GM12873 (cell line): ENCODE data around the gene TEX50.

ENCODE experiments used
- TF ChIP-seq, protein P1 (sequence below): IDR thresholded peaks from 2 replicates; pipeline ENCODE4 v1.5.1; 2012; ENCODE audit warnings: low read depth, mild to moderate bottlenecking, moderate library complexity, low read length, control low read depth; ENCODE audit not compliant: insufficient read depth; ENCODE audit errors: missing control alignments

TEX50 gene

DNA sequence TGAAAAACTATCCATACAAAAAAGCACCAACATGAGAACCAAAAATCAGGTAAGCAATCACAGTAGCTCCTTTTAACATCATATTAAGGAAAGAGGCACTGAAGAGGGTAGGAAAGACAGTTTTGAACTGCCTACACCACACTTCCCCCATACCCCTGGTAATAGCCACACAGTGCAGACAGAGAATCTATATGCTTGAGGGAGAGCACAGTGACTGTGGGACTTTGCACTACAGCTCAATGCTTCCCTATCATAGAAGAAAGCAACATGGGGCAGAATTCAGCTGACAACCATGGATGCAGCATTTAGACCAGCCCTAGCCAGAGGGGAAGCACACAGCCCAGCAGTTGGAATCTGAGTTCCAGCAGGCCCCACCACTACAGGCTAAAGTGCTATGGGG, 7.9 kb upstream of the TEX50 start:
- TF ChIP-seq, protein P1, sequence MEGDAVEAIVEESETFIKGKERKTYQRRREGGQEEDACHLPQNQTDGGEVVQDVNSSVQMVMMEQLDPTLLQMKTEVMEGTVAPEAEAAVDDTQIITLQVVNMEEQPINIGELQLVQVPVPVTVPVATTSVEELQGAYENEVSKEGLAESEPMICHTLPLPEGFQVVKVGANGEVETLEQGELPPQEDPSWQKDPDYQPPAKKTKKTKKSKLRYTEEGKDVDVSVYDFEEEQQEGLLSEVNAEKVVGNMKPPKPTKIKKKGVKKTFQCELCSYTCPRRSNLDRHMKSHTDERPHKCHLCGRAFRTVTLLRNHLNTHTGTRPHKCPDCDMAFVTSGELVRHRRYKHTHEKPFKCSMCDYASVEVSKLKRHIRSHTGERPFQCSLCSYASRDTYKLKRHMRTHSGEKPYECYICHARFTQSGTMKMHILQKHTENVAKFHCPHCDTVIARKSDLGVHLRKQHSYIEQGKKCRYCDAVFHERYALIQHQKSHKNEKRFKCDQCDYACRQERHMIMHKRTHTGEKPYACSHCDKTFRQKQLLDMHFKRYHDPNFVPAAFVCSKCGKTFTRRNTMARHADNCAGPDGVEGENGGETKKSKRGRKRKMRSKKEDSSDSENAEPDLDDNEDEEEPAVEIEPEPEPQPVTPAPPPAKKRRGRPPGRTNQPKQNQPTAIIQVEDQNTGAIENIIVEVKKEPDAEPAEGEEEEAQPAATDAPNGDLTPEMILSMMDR: no peak

DNA sequence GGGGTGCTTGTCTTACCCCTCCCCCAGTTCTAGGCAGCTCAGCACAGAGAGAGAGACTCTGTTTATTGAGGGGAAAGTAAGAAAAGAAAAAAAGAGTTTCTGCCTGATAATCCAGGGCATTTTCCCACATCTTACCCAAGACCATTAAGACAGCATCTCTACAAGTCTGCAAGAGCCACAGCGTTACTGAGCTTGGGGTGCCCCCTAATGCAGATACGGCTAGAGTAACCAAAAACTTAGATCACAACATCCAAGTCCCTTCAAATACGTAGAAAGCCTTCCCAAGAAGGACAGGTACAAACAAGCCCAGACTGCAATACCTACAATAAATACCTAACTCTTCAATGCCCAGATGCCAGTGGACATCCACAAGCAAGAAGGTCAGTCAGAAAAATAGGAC, 6.2 kb upstream of the TEX50 start:
- TF ChIP-seq, protein P1: no peak

- TF ChIP-seq, protein P1: no peak
Measured at GRCh38 chr1:173638043-173639021, 3.2 kb downstream of the TEX50 start.

DNA sequence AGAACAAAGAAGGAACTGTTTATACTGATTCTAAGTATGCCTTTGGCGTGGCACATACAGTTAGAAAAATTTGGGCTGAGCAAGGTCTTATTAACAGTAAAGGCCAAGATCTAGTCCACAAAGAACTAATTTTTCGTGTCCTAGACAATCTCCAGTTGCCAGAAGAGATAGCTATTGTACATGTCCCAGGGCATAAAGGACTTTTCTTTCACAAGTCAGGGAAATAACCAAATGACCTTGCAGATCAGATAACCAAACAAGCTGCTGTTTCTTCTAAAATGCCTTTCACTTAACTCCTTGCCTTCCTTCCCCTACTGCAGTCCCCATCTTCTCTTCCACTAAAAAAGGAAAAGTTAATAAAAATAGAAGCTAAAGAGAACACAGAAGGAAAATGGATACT, 4.0 kb downstream of the TEX50 start:
- TF ChIP-seq, protein P1: no peak

DNA sequence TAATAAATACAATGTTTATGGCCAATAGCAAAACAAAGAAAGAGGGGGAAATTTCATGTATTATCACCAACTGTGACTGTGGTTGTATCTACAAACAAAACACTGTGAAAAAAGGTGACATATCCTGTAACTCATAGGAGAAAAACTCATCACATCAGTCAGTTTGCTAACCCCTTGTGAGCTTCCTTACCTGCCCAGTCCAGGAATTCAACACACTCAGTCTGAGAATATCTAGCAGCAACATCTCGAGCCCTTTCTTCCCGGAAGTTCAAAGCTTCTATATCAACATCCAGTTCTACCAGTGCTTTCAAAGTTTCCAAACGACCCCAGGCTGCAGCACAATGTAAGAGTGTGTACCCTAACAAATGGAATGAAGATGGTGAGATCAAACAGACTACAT, 11.5 kb downstream of the TEX50 start:
- TF ChIP-seq, protein P1: no peak

GRCh38 chr1:173648880-173649605, 13.9 kb downstream of the TEX50 start:
- TF ChIP-seq, protein P1: no peak

DNA sequence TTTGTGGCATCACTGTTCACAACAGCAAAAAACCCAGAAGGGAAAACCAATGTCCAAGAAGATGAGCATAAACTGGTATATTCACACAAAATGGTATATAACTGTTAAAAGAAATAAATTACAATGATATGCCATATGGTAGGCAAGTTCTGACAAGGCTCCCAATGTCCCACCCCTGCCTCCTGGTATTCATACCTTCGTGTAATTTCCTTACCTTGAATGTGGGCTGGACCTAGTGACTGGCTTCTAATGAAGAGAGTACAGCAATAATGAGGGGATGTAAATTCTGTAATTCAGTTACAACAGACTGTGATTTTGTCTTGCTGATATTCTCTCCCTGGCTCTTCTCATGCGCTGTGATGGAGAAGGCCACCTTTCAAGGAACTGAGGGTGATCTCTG, 25.2 kb downstream of the TEX50 start:
- TF ChIP-seq, protein P1: no peak
